BE2C (cell line): ENCODE measurements around the gene TGFBRAP1.

Experiments
- DNase-seq: peaks from one replicate; pipeline ENCODE4 v3.0.0-alpha.2; 2020
- H3K27me3 ChIP-seq: fragments of 250-450 bp; sonication (Bioruptor Pico); 2 replicates; pipeline ENCODE4 v1.5.1; 2020; ENCODE audit warnings: mild to moderate bottlenecking
- H3K36me3 ChIP-seq: fragments of 250-450 bp; sonication (Bioruptor Pico); 2 replicates; pipeline ENCODE4 v1.5.1; 2020; ENCODE audit warnings: mild to moderate bottlenecking
- H3K4me1 ChIP-seq: fragments of 250-450 bp; sonication (Bioruptor Pico); 2 replicates; pipeline ENCODE4 v1.5.1; 2020
- H3K4me3 ChIP-seq: 2 replicates; pipeline ENCODE4 v1.5.1; 2011; ENCODE audit warnings: low read depth, low read length
- H3K9me3 ChIP-seq: fragments of 250-450 bp; sonication (Bioruptor Pico); 2 replicates; pipeline ENCODE4 v1.5.1; 2020
- CTCF ChIP-seq: IDR thresholded peaks from 2 replicates; pipeline ENCODE4 v1.5.1; 2012; ENCODE audit warnings: mild to moderate bottlenecking, low read depth, low read length

The TGFBRAP1 gene

GRCh38 chr2:105361102-105361889 is 31.8 kb upstream of the TGFBRAP1 start:
- Histone ChIP-seq H3K27me3 (no peaks in the 10 kb centered on the region), H3K4me3 (no peak overlapping the region), H3K36me3 (peaks cover 28% of the 10 kb centered on the region), H3K4me1 (no peaks in the 10 kb centered on the region), H3K9me3 (no peaks in the 10 kb centered on the region)
- TF ChIP-seq CTCF, result no peak
- DNase-seq, result no peak

- TF ChIP-seq CTCF, result no peak
- Histone ChIP-seq H3K27me3 (no peaks in the 10 kb centered on the region), H3K36me3 (peaks cover 15% of the 10 kb centered on the region), H3K4me1 (no peaks in the 10 kb centered on the region), H3K4me3 (no peak overlapping the region), H3K9me3 (no peaks in the 10 kb centered on the region)
- DNase-seq, result no peak
Observed at GRCh38 chr2:105358593-105358992, 29.1 kb upstream of the TGFBRAP1 start.

GRCh38 chr2:105357122-105357521 is 27.6 kb upstream of the TGFBRAP1 start:
- no peaks in the 10 kb centered on the region for H3K9me3 ChIP-seq
- TF ChIP-seq CTCF, result no peak
- H3K36me3 ChIP-seq, result peaks cover 12% of the 10 kb centered on the region
- H3K4me3 ChIP-seq, result no peak overlapping the region
- DNase-seq, result no peak
- H3K4me1 ChIP-seq, result no peaks in the 10 kb centered on the region
- no peaks in the 10 kb centered on the region for H3K27me3 ChIP-seq

- Histone ChIP-seq H3K4me3 (no peak overlapping the region), H3K27me3 (no peaks in the 10 kb centered on the region), H3K9me3 (no peaks in the 10 kb centered on the region), H3K36me3 (peaks cover 17% of the 10 kb centered on the region), H3K4me1 (no peaks in the 10 kb centered on the region)
- TF ChIP-seq CTCF, result peak; percentile 25; the same call in 1 of the 2 replicates
- no peak for DNase-seq
Observed at GRCh38 chr2:105344704-105345345, 15.3 kb upstream of the TGFBRAP1 start.

- DNase-seq, result no peak
- Histone ChIP-seq H3K4me3 (no peak overlapping the region), H3K27me3 (no peaks in the 10 kb centered on the region), H3K36me3 (peaks cover 5% of the 10 kb centered on the region), H3K9me3 (no peaks in the 10 kb centered on the region), H3K4me1 (no peaks in the 10 kb centered on the region)
- no peak for TF ChIP-seq CTCF
Observed at GRCh38 chr2:105339414-105339813, 9.9 kb upstream of the TGFBRAP1 start.

- Histone ChIP-seq H3K4me3 (peak overlapping the region; percentile 95), H3K36me3 (peaks cover 3% of the 10 kb centered on the region), H3K27me3 (no peaks in the 10 kb centered on the region), H3K4me1 (no peaks in the 10 kb centered on the region), H3K9me3 (no peaks in the 10 kb centered on the region)
- no peak for TF ChIP-seq CTCF
- DNase-seq, result no peak
Observed at GRCh38 chr2:105338020-105338385, 8.5 kb upstream of the TGFBRAP1 start.
